Right ventricle myocardium inferior (tissue), 1 donor: ENCODE measurements around the gene NAT16. TPM values are rescaled to one million over a fixed set of nuclear protein-coding genes. Genes with fewer than 3 reads are reported as not detected.

Experiments used
- ATAC-seq: fragments of 200-7000 bp; cut with Tn5 transposase; one replicate; pipeline ENCODE4 v1.9.1; 2020; ENCODE audit warnings: mild to moderate bottlenecking, moderate library complexity
- DNase-seq: peaks from one replicate; pipeline ENCODE4 v3.0.0; 2021; ENCODE audit errors: missing footprints
- intact Hi-C: fragments of 100-400 bp; cut with DNase I; formaldehyde crosslinking; loops from one replicate; pipeline ENCODE4 v1.11.0; 2022
- total RNA-seq: library from RNA; stranded (reverse); fragmentation: NEBNext Ultra II Directional; extraction: Animal tissue kit (Norgen Biotek cat#: 25700); gene quantifications from one replicate; pipeline ENCODE4 v1.2.1, GENCODE V29; 2021
- donor health status: DM: no; HTN: yes; CAD: no; lungs with severe emphysema.

The NAT16 gene
- total RNA-seq, 1 donor from 2014 or later, result not detected

DNA sequence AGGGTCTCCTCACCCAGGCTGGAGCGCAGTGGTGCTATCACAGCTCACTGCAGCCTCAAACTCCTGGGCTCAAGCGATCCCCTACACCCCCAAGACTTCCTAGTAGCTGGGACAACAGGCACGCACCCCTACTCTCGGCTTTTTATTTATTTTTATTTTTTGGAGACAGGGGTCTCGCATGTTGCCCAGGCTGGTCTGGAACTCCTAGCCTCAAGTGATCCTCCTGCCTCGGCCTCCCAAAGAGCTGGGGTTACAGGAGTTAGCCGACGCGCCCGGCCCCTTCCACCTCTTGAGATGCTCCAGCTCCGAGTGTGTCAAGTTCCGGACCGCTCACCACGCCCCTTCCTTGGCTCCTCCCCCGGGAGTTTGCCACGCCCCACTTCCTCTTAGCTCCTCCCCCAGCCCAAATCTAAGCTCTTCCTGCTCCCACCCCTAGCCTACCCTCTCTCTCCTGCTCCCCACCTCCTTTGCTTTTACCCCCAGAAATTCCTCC is 6.3 kb downstream of the NAT16 start:
- ATAC-seq, result no peak

DNA sequence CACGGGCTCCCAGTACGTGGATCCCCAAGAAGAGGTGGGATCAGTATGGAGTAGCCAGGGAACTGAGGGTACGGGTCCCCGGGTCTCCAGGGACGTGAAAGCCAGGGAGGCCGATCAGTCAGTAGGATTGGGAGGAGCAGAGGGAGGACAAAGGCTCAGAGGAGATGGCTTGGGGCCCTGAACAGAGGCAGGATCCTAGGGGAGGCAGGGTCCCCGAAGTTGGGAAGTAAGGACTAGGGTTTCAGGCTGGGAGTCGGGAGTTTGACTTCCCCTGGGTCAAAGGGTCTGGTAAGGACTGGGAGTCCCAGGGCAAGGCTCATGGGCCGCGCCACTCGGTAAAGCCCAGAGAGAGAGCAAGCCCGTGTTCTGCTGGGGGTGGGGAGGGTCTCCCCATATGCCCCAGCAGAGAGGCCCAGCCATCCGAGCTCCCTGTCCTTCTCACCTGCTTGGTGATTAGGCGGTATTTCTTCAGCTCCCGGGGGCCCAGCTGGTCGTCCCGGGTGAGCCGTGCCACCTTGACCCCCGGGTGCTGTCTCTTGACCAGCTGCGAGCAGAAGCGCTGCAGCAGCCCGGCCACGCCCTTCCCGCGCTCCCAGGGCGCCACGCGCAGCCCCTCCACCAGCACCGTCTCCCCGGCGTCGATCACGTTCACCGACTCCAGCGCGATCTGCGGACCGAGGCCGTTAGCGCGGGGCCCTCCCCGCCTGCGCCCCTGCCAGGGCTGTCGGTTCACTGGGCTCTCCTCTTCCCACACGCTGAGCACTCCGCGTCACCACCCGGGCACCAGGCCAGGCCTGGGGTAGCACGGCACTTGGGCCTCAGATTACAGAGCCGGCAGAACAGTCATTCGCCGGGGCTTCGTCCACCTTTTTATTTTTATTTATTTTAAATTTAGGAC is 7.0 kb downstream of the NAT16 start:
- peak; percentile 61 for ATAC-seq
- no peak for DNase-seq
- intact Hi-C loops, result no loop called here

More for the DNA sequence above, 6.3 kb downstream of the NAT16 start:
- no peak for DNase-seq
- intact Hi-C loops, result no loop called here

DNA sequence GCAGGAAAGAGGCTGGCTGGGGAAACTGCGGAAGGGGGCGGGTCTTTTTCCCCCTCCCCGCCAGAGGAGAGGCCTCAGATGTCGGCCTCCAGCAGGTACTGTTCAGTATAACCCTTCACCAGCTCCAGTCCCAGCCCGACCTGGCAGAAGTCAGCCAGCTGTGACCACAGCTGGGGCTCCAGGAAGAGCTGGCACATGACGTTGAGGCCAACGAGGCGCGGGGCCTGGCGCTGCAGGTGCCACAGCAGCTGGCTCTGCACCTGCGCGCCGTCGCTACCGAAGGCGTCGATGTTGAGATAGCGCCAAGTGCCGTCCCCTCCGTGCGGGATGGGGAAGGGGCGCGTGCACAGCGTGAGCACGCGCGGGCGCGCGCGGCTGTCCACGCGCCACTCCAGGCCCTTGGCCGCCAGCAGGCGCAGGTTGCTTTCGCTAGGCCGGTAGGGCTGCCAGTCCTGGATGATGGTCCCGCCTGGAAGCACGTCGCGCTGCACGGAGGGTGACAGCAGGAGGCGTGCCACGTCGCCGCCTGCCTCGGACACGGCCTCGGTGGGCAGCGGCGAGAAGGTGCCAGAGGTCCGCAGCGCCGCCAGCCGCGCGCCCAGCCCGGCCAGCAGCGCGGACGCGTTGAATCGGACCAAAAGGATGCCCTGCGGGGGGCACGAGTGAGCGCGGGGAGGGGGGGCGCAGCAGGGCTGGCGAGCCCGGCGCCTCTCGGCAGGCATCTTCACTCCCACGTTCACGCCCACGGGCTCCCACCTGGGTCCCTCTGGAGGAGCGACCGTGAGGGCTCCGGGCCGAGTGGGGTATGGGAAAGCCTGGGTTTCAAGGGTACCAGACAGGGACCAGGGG is 7.9 kb downstream of the NAT16 start:
- no peak for ATAC-seq
- no peak for DNase-seq
- intact Hi-C loops, result no loop called here

DNA sequence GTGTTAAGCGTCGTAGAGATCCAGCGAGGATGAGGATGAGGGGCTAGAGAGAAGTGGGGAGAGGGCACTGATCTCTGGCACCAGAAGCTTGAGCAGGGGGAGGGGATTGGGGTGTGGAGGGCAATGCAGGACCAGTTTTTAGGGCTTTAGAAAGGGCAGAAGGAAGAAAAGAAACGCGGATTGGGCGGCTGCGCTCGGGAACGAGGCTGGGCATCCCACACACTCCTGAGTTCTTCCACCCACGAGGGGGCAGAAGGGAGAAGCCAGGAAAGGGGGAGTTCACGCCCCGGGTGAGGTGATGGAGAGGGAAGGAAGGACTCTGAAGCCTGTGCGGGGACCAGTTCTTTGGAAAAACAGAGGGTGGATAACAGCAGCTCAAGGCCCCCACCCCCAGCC is 8.7 kb downstream of the NAT16 start:
- no peak for DNase-seq
- intact Hi-C loops, result no loop called here
- no peak for ATAC-seq

DNA sequence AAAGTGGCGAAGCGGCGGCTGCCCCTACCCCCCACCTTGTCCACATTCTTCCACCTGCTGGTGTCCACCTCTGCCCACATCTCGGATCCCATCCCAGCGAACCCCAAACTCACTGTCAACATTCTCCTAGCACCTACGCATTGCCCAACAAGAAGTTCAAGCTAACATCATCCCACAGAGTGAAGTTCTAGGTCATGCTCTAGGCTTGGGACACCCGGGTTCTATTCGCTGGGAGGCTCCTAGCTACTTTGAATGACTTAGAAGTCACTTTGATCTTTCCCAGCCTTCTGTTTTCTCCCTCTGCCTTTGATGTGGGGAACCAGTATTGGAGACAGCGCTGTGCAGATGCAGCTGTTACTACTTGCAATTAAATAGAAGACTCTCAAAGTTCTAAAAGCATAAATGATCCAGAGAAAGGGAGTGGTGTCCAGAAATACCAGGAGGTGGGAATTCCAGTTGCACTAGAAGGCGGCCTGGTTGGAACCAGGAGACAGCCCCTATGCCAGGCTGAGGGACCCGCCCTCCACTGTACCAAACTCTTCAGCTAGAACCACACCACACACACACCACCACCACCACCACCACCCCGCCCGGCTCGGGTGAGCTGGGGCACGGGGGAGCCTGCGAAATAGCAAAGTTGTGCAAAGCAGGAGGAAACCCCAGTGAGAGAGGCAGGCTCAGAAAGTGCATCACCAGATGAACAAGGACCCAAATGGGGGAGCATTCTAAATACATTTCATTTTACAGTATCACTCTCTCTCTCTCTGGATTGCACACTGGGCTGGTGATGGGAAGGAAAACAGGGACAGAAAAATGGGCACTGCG is 9.3 kb downstream of the NAT16 start:
- ATAC-seq, result no peak
- intact Hi-C loops, result no loop called here
- DNase-seq, result no peak

DNA sequence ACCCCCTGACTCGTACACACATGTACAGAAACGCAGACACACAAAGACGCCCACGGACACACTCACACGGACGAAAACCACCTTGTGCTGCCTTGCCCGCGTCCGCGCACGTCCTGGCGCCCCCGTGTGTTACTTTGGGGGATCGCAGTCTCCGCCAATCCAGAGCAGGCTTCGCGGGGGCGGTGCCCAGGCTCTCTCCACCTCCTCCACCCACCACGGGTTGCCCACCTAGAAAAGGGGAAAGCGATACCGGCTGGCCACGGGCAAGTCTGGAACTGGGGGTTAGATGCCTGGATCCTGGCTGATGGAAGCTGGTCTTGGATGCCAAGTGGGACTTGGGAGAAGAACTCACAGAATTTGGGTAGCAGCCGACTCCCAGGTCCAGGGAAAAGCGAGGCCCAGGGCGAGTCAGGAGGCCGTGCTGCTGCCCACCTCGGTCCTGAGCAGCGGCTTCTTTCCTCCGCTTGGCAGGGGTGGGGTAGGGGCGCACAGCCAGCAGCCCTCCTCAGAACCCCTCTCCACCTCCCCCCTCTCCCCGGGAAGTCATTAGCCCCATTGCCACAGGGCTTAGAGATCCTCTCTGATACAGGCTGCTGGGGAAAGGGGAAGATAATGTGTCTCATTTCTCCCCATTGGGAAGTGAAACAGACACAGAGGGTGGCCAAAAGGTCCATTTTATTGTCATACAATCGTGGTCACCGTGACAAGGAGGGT is 10.1 kb downstream of the NAT16 start:
- intact Hi-C loops, result no loop called here
- peak; percentile 87 for DNase-seq
- ATAC-seq, result peak; percentile 18

DNA sequence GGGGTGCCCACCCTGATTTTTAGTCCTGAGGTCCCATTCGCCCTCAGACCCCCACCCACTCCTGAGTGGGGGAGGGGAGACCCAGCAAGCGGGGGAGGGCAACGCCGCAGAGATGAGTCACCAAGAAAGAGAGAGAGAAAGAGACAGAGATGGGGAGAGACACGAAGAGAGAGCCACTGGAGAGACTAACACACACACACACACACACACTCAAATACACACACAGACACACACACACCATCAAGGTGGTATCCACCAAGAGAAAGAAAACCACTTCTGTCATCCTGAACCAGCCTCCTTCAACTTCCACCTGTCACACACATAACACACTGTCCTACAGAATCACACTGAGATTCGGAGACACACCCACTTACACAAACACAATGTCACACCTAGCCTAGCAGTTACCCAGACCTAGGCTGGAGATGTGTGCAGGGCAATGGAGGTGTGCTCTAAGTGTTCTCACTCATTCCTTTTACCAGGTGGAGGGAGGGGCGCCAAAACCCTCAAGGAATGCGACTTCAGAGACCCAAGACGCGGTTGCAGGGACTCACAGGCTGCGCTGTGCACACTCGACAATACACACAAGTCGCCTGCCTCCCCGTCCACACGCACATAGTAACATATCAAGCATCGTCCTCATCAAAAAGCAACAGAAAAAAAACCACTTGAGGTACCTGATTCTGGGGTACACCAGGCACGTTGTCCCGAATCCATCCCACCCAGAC is 10.8 kb downstream of the NAT16 start:
- intact Hi-C loops, result no loop called here
- no peak for DNase-seq
- no peak for ATAC-seq

DNA sequence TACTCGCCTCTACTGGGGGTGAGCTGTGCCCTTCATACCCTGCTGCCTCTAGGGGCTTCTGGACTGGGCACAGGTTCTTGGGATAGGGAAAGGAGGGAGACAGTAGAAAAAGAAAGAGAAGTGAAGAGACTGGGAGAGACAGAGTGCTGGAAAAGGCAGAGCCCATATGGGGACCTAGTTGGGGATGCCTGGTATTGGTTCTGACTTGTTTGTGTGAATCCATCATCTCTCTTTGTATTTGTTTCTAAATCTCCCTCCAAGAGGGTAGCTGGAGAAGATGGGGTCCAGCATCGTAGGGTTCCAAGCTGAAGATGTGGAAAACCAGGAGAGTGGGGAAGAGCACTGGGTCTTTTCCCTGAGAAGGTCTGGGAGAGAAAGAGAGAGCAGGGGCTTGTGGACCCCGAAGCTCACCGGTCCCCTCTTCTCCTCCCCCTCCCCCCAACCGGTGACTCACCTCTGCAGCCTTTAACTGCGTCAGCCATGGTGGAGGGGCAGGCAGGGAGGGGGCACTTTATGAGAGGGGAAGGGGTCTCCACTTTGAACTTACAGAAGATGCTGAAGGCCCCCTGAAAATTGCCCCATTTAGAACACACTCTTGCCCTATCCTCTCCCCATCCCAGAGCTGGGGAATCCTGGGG is 11.6 kb downstream of the NAT16 start:
- intact Hi-C loops, result no loop called here
- ATAC-seq, result no peak
- DNase-seq, result no peak

DNA sequence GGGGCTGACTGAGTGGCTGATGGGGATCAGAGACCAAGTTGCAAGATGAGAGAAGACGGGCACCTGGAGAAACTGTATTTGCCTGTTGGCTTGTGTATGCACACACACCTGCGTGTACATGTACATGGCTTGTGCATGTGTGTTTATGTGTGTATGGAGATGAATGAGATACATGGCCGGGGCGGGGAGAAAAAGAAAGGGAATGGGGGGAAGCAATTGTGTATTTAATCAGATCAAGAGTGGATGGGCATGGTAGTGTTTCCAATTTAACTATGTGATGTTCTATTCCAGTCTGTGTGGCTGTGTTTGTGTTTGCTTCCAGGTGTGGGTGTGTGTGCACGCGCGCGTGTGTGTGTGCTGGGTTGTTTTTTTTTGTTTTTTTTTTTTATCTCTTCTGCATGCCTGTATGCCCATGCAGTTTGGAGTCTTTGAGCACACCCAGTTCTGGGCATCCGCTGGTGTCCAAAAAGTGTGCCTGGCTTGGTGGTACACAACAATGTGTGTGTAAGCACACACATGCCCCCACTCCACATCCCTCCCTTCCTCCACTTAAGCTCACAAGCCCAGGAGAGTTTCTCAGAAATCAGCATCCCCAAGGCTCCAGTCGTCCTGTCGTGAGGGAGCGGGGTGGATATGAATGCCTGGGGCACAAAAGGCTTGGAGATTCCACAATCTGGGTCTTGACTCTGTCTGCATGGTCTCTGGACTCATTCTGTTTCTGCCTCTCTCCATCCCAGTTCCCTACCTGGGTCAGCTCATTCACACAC is 12.3 kb downstream of the NAT16 start:
- ATAC-seq, result no peak
- DNase-seq, result no peak
- intact Hi-C loops, result loop anchor here (2.0 kb wide), 1 partner anchor 23 kb away; no protein-coding TSS in a partner anchor

DNA sequence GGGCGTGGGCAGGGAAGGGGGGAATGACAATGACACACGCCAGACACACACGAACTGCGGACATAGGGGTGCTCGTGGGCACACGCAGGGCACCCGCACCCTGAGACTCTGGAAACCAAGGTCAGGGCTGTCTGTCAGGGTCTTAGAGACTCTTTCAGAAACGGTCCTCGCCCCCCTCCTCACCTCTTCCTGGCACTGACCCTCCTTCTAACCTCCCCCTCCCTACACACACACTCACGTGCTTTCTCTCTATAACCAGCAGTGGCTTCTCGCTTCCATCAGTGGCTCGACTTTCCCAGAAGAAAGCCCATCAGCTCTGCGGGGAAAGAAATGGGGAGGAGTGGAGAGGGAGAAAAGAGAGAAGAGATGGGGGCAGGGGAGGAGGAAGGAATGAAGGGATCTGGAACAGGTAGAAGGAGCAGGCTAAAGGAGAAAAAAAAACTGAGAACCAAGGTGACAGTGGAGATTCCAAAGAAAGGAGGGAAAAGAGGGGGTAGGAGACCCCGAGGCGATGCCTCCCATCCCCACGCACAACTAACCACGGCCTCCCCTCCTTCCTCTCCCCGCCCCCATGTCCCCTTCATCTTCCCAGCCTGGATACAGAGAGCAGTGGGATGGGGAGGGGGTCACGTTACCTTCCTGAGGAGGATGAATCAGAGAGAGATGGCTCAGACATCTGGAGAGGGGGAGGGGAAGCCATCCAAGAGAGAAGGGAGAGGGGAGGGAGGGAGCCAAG is 13.0 kb downstream of the NAT16 start:
- ATAC-seq (no peak), DNase-seq (no peak)
- intact Hi-C loops, result loop anchor here (2.0 kb wide), 1 partner anchor 22 kb away; no protein-coding TSS in a partner anchor

DNA sequence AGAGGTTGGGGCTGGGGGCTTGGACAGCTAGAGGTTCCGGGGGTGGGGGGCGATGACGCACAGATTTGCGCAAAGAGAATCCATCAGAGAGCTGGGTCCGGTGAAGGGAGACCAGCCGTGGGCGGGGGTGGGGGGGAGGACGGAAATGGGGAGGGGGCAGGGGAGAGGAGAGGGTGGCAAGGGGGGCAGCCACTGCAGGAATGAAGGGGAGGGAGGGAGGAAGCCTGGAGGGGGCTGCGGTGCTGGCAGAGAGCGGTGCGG is 13.5 kb downstream of the NAT16 start:
- ATAC-seq (no peak), DNase-seq (no peak)
- intact Hi-C loops, result loop anchor here (2.0 kb wide), 1 partner anchor 22 kb away; no protein-coding TSS in a partner anchor

DNA sequence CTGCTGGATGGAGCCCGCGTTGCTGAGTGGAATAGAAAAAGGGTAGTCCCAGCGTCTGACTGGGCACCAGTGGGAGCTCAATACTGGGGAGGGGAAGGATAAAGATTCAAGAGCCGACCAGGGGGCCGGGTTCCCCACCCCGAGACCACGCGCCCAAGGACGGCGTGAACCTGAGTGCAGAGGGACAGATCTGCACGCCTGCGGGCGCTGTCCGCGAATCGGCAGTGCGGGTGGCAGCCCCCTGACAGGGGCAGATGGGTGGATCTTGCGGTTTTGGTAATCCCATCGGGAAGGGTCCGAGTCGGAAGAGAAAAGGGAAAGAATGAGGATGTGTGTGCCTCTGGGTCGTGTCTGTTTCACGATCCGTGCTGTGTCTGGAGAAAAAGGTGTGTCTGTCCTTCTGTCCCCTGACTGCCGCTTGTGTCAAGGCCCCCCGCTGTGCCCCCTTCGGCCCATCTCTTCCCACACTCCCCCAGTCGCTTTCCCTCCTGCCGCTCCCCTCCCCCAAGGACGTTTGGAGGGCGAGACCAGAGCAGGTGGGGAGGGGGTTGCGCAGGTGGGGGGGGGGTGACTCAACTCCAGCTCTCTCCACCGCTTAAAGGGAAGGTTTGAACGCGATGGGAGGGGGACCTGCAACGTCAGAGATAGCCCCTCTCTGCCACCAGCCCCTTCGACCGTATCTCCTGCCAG is 14.0 kb downstream of the NAT16 start:
- intact Hi-C loops, result loop anchor here (2.0 kb wide), 1 partner anchor 21 kb away; no protein-coding TSS in a partner anchor
- DNase-seq (no peak), ATAC-seq (no peak)

DNA sequence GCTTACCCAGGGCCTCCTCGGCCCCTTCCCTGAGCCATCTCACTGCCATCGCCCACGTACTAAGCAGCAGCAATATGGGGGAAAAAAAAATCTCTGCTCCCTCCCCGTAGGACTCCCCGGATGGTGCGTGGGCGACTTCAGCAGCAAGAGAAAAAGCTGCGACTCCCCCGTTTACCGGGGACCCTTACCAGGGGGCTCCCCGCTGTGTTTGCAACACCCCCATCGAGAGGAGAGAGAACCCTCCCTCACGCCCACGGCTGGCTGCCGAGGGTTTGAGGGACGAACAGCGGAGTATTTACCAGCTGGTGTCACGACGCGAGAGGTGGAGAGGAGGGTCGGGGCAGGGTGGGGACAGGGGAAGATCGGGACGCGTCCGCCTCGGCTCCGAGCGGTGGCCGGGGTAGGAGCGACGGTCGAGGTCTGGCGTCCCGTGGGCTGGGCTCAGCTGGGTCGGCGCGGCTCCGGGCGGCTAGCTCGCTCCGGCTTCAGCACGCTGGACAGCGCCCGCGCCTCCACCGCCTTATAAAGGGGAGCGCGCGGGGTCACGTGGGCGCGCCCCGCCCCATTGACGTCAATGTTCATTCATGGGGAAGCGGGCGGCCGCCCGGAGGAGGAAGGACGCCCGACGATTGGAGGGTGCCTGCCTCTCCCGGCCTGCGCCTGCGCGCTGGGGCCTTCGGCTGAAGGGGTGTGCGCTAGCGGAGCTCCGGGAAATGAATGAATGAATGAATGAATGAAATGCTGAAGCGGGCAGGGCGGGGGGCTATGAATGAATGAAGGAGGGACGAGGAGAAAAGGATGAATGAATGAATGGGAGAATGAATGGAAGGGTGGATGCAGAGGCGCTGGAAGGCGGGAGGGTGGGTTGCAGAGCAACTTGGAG is 14.8 kb downstream of the NAT16 start, which contains the start of gene VGF:
Gene VGF, minus strand, starts transcription at position 495 of the 883 bp plus-strand sequence. CDS start 726 bp downstream, outside the sequence.
- intact Hi-C loops, result no loop called here
- peak; percentile 91 for ATAC-seq
- DNase-seq, result peak; percentile 96
